Neural progenitor cell (in vitro differentiated cells): Measurements from ENCODE around the gene OTOP2. TPM values are rescaled to one million over a fixed set of nuclear protein-coding genes. Genes with fewer than 3 reads are reported as not detected.

ENCODE experiments used
- DNase-seq: peaks from one replicate; pipeline ENCODE4 v3.0.0-alpha.2; 2016; ENCODE audit warnings: low spot score
- H2AFZ ChIP-seq: fragments of 200-600 bp; sonication (generic); replicated peaks from 2 replicates; pipeline ENCODE4 v1.6.1; 2016; ENCODE audit warnings: antibody characterized with exemption
- H3F3A ChIP-seq: fragments of 200-600 bp; sonication (generic); 2 replicates; pipeline ENCODE4 v1.6.1; 2016; ENCODE audit warnings: antibody characterized with exemption, low read depth
- H3K27ac ChIP-seq: fragments of 200-600 bp; sonication (generic); 2 replicates; pipeline ENCODE4 v1.5.1; 2016; ENCODE audit warnings: mild to moderate bottlenecking
- H3K27me3 ChIP-seq: fragments of 200-600 bp; sonication (generic); 2 replicates; pipeline ENCODE4 v1.6.1; 2016; ENCODE audit warnings: mild to moderate bottlenecking, moderate library complexity
- H3K36me3 ChIP-seq: fragments of 200-600 bp; sonication (generic); 2 replicates; pipeline ENCODE4 v1.5.1; 2016
- H3K4me1 ChIP-seq: fragments of 200-600 bp; sonication (generic); 2 replicates; pipeline ENCODE4 v1.6.1; 2016; ENCODE audit warnings: mixed run types
- H3K4me2 ChIP-seq: fragments of 200-600 bp; sonication (generic); 2 replicates; pipeline ENCODE4 v1.6.1; 2016
- H3K4me3 ChIP-seq: fragments of 200-600 bp; sonication (generic); 2 replicates; pipeline ENCODE4 v1.5.1; 2016
- H3K79me2 ChIP-seq: fragments of 200-600 bp; sonication (generic); 2 replicates; pipeline ENCODE4 v1.6.1; 2016; ENCODE audit warnings: low read depth
- H3K9ac ChIP-seq: fragments of 200-600 bp; sonication (generic); 2 replicates; pipeline ENCODE4 v1.6.1; 2016
- H3K9me3 ChIP-seq: fragments of 200-600 bp; sonication (generic); 2 replicates; pipeline ENCODE4 v1.5.1; 2016; ENCODE audit warnings: low read depth
- H4K20me1 ChIP-seq: fragments of 200-600 bp; sonication (generic); 2 replicates; pipeline ENCODE4 v1.6.1; 2016; ENCODE audit warnings: low read depth
- H3K27ac Mint-ChIP-seq: 3 replicates; pipeline ENCODE4 v1.8.0; 2021; ENCODE audit warnings: mixed read lengths
- H3K27me3 Mint-ChIP-seq: 2 replicates; pipeline ENCODE4 v1.8.0; 2022; ENCODE audit warnings: low read depth, mild to moderate bottlenecking, inconsistent platforms, moderate library complexity, mixed read lengths; ENCODE audit not compliant: insufficient read depth
- H3K36me3 Mint-ChIP-seq: 3 replicates; pipeline ENCODE4 v1.8.0; 2021; ENCODE audit warnings: mixed read lengths
- H3K4me1 Mint-ChIP-seq: 3 replicates; pipeline ENCODE4 v1.8.0; 2021; ENCODE audit warnings: mixed read lengths
- H3K4me3 Mint-ChIP-seq: 3 replicates; pipeline ENCODE4 v1.8.0; 2021; ENCODE audit warnings: mild to moderate bottlenecking, moderate library complexity, mixed read lengths
- H3K9me3 Mint-ChIP-seq: 3 replicates; pipeline ENCODE4 v1.8.0; 2020; ENCODE audit warnings: mixed read lengths
- EZH2 ChIP-seq: fragments of 200-600 bp; sonication (generic); IDR thresholded peaks from 2 replicates; pipeline ENCODE4 v1.6.1; 2017; ENCODE audit warnings: antibody characterized with exemption, mild to moderate bottlenecking, moderate library complexity
- EZH2phosphoT487 ChIP-seq: fragments of 200-600 bp; sonication (generic); IDR thresholded peaks from 2 replicates; pipeline ENCODE4 v1.6.1; 2017; ENCODE audit warnings: antibody characterized with exemption
- total RNA-seq: library from RNA; depleted of rRNA; stranded (reverse); fragments of >200 nt; gene quantifications from 2 replicates; pipeline ENCODE4 v1.2.3, GENCODE V29; 2015; ENCODE audit warnings: low replicate concordance
- TF ChIP-seq, protein P1 (sequence below): fragments of 200-600 bp; sonication (generic); IDR thresholded peaks from 2 replicates; pipeline ENCODE4 v1.5.1; 2017; ENCODE audit warnings: antibody characterized with exemption, mild to moderate bottlenecking

OTOP2 gene
- total RNA-seq, 1 donor from 2014 or later, result not detected

DNA sequence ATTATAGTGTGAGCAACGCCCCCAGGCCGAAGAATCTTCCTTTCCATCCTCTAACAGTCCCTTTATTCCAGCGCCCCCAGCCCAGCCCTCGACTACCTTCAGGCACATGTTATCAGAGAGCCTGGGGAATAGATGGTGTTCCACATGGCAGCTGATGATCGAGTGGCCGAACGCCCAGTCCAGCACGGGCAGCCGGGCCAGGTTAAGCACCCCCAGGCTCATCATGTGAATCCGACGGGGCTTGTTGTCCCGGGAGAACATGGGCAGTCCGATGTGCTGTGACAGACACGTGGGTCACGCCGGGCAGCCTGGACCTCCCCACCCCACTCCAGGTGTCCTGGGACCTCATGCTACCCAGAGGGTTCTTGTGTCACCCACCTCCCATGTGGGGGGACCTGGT, 44.8 kb upstream of the OTOP2 start:
- Histone ChIP-seq H3F3A (no peaks in the 10 kb centered on the region), H3K4me1 (peaks cover 6% of the 10 kb centered on the region), H3K9ac (no peak overlapping the region), H3K27ac (no peak overlapping the region), H3K79me2 (no peaks in the 10 kb centered on the region), H4K20me1 (no peaks in the 10 kb centered on the region), H3K36me3 (no peaks in the 10 kb centered on the region), H3K9me3 (no peaks in the 10 kb centered on the region), H3K27me3 (no peaks in the 10 kb centered on the region), H3K4me2 (no peak overlapping the region), H2AFZ (no peak overlapping the region), H3K4me3 (no peak overlapping the region)
- H3K4me3 Mint-ChIP-seq, result no peak overlapping the region
- DNase-seq, result no peak
- H3K4me1 Mint-ChIP-seq, result peaks cover 6% of the 10 kb centered on the region
- H3K36me3 Mint-ChIP-seq, result no peaks in the 10 kb centered on the region
- no peaks in the 10 kb centered on the region for H3K9me3 Mint-ChIP-seq
- H3K27me3 Mint-ChIP-seq, result peaks cover 17% of the 10 kb centered on the region
- no peak overlapping the region for H3K27ac Mint-ChIP-seq
- TF ChIP-seq EZH2, result no peak
- no peak for TF ChIP-seq EZH2phosphoT487
- TF ChIP-seq, protein P1, sequence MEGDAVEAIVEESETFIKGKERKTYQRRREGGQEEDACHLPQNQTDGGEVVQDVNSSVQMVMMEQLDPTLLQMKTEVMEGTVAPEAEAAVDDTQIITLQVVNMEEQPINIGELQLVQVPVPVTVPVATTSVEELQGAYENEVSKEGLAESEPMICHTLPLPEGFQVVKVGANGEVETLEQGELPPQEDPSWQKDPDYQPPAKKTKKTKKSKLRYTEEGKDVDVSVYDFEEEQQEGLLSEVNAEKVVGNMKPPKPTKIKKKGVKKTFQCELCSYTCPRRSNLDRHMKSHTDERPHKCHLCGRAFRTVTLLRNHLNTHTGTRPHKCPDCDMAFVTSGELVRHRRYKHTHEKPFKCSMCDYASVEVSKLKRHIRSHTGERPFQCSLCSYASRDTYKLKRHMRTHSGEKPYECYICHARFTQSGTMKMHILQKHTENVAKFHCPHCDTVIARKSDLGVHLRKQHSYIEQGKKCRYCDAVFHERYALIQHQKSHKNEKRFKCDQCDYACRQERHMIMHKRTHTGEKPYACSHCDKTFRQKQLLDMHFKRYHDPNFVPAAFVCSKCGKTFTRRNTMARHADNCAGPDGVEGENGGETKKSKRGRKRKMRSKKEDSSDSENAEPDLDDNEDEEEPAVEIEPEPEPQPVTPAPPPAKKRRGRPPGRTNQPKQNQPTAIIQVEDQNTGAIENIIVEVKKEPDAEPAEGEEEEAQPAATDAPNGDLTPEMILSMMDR, result no peak

GRCh38 chr17:74881073-74881472, 43.0 kb upstream of the OTOP2 start:
- no peak overlapping the region for H3K4me3 Mint-ChIP-seq
- Histone ChIP-seq H3K4me1 (peaks cover 6% of the 10 kb centered on the region), H3K4me3 (no peak overlapping the region), H3K36me3 (no peaks in the 10 kb centered on the region), H3K79me2 (no peaks in the 10 kb centered on the region), H4K20me1 (no peaks in the 10 kb centered on the region), H3K4me2 (no peak overlapping the region), H3K27me3 (no peaks in the 10 kb centered on the region), H3K9me3 (no peaks in the 10 kb centered on the region), H2AFZ (no peak overlapping the region), H3K9ac (no peak overlapping the region), H3F3A (no peaks in the 10 kb centered on the region), H3K27ac (no peak overlapping the region)
- peaks cover 17% of the 10 kb centered on the region for H3K27me3 Mint-ChIP-seq
- H3K27ac Mint-ChIP-seq, result no peak overlapping the region
- DNase-seq, result no peak
- no peaks in the 10 kb centered on the region for H3K36me3 Mint-ChIP-seq
- H3K4me1 Mint-ChIP-seq, result peaks cover 6% of the 10 kb centered on the region
- TF ChIP-seq, protein P1, result no peak
- no peak for TF ChIP-seq EZH2phosphoT487
- no peak for TF ChIP-seq EZH2
- H3K9me3 Mint-ChIP-seq, result no peaks in the 10 kb centered on the region

- peaks cover 20% of the 10 kb centered on the region for H3K27me3 Mint-ChIP-seq
- TF ChIP-seq EZH2phosphoT487, result no peak
- TF ChIP-seq EZH2, result no peak
- TF ChIP-seq, protein P1, result no peak
- H3K4me2 ChIP-seq, result peak overlapping the region; percentile 13
Measured at GRCh38 chr17:74882517-74883240, 41.4 kb upstream of the OTOP2 start.

More at GRCh38 chr17:74882517-74883240, 41.4 kb upstream of the OTOP2 start:
- peak; percentile 22 for DNase-seq
- H3K36me3 ChIP-seq, result no peaks in the 10 kb centered on the region
- H3K79me2 ChIP-seq, result no peaks in the 10 kb centered on the region
- Mint-ChIP-seq H3K9me3 (no peaks in the 10 kb centered on the region), H3K4me3 (no peak overlapping the region), H3K36me3 (no peaks in the 10 kb centered on the region), H3K27ac (no peak overlapping the region), H3K4me1 (peaks cover 6% of the 10 kb centered on the region)
- H2AFZ ChIP-seq, result no peak overlapping the region
- H3K27ac ChIP-seq, result no peak overlapping the region
- peaks cover 6% of the 10 kb centered on the region for H3K4me1 ChIP-seq
- H3K9me3 ChIP-seq, result no peaks in the 10 kb centered on the region
- H3K9ac ChIP-seq, result no peak overlapping the region
- no peaks in the 10 kb centered on the region for H4K20me1 ChIP-seq
- no peaks in the 10 kb centered on the region for H3K27me3 ChIP-seq
- no peak overlapping the region for H3K4me3 ChIP-seq
- H3F3A ChIP-seq, result no peaks in the 10 kb centered on the region
